PFSK-1 (cell line): ENCODE measurements around the gene IGSF23.

ENCODE experiments used
- FOXP2 ChIP-seq: optimal IDR thresholded peaks from 2 replicates; pipeline ENCODE3; 2011; ENCODE audit warnings: borderline replicate concordance, control low read depth, inconsistent platforms; ENCODE audit not compliant: insufficient read depth; ENCODE audit errors: extremely low read length, extremely low read depth
- POLR2AphosphoS5 ChIP-seq: IDR thresholded peaks from 2 replicates; pipeline ENCODE4 v1.6.1; 2012; ENCODE audit warnings: low read depth, mild to moderate bottlenecking, control low read depth, low read length, moderate library complexity
- REST ChIP-seq, 2 experiments: IDR thresholded peaks; 2 replicates each; pipeline versions ENCODE4 v1.6.1 to v1.8.0; 2011 to 2012; ENCODE audit warnings: low read depth in 2 of 2, low read length in 2 of 2, control low read depth in 1 of 2, inconsistent platforms in 1 of 2, mild to moderate bottlenecking in 1 of 2, moderate library complexity in 1 of 2; ENCODE audit not compliant: insufficient read depth in 1 of 2
- SIN3A ChIP-seq: IDR thresholded peaks from 2 replicates; pipeline ENCODE4 v1.6.1; 2012; ENCODE audit warnings: mild to moderate bottlenecking, low read length, moderate library complexity, borderline replicate concordance; ENCODE audit not compliant: insufficient read depth
- TAF1 ChIP-seq: IDR thresholded peaks from 2 replicates; pipeline ENCODE4 v1.6.1; 2012; ENCODE audit warnings: low read length, control low read depth, borderline replicate concordance; ENCODE audit not compliant: insufficient read depth

The IGSF23 gene

GRCh38 chr19:44615863-44616247 is 2.5 kb downstream of the IGSF23 start:
- TF ChIP-seq REST (IDR thresholded peaks at IDR 0.05; ENCODE audit: insufficient read depth in 1 of 2, low read depth in 2 of 2, low read length in 2 of 2): no peak
- TF ChIP-seq POLR2AphosphoS5: no peak
- TF ChIP-seq FOXP2: no peak

GRCh38 chr19:44617110-44617880 is 3.9 kb downstream of the IGSF23 start:
- TF ChIP-seq TAF1 (no peak), SIN3A (no peak), POLR2AphosphoS5 (no peak), REST (IDR thresholded peaks at IDR 0.05; ENCODE audit: insufficient read depth in 1 of 2, low read depth in 2 of 2, low read length in 2 of 2) (no peak), FOXP2 (no peak)

GRCh38 chr19:44618640-44619357 is 5.4 kb downstream of the IGSF23 start:
- no peak for TF ChIP-seq SIN3A
- TF ChIP-seq TAF1: no peak
- no peak for TF ChIP-seq POLR2AphosphoS5

GRCh38 chr19:44620667-44621066 is 7.3 kb downstream of the IGSF23 start:
- TF ChIP-seq TAF1 (no peak), REST (IDR thresholded peaks at IDR 0.05; ENCODE audit: insufficient read depth in 1 of 2, low read depth in 2 of 2, low read length in 2 of 2) (no peak), FOXP2 (no peak), POLR2AphosphoS5 (no peak), SIN3A (no peak)

DNA sequence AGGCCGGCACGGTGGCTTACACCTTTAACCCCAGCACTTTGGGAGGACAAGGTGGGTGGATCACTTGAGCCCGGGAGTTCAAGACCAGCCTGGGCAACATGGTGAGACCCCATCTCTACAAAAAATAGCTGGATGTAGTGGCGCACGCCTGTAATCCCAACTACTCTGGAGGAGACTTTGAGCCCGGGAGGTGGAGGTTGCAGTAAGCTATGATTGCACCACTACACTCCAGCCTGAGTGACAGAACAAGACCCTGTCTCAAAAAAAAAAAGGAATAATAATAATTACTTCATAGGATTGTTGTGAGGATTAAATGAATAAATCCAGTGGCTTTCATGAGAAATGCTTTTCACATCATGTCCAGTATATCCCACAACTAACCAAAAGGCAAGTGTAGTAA is 8.0 kb downstream of the IGSF23 start:
- TF ChIP-seq SIN3A (no peak), POLR2AphosphoS5 (no peak), FOXP2 (no peak), REST (IDR thresholded peaks at IDR 0.05; ENCODE audit: insufficient read depth in 1 of 2, low read depth in 2 of 2, low read length in 2 of 2) (no peak), TAF1 (no peak)
